ENCODE measurements around the gene PIGN.
A peak's percentile ranks its signal among the peaks of the same experiment; 100 is the strongest.

PIGN gene

GRCh38 chr18:62186774-62187542 is at the start of gene PIGN, which contains the start of gene RELCH:
Gene PIGN (minus strand): TSS chr18:62187056. CDS start chr18:62161353, 25,703 bp downstream.
Gene RELCH (plus strand): TSS chr18:62187255. CDS start chr18:62187506, 251 bp downstream.
- peak; percentile 90 to 94 (median 91) for DNase-seq (ENCODE audit: low read depth in 3 of 3)

- DNase-seq (ENCODE audit: low read depth in 3 of 3), result no peak
These were observed 49.4 kb upstream of the PIGN start for GRCh38 chr18:62236252-62236651.

GRCh38 chr18:62226047-62226446 is 39.2 kb upstream of the PIGN start:
- no peak for DNase-seq (ENCODE audit: low read depth in 3 of 3)

GRCh38 chr18:62224229-62224628 is 37.4 kb upstream of the PIGN start:
- DNase-seq (ENCODE audit: low read depth in 3 of 3), result no peak

- DNase-seq (ENCODE audit: low read depth in 3 of 3), result no peak
These were observed 27.9 kb upstream of the PIGN start for GRCh38 chr18:62214790-62215189.

GRCh38 chr18:62211325-62211828 is 24.5 kb upstream of the PIGN start:
- DNase-seq (ENCODE audit: low read depth in 3 of 3), result no peak

GRCh38 chr18:62210138-62210537 is 23.3 kb upstream of the PIGN start:
- DNase-seq (ENCODE audit: low read depth in 3 of 3), result no peak

GRCh38 chr18:62209046-62209445 is 22.2 kb upstream of the PIGN start:
- no peak for DNase-seq (ENCODE audit: low read depth in 3 of 3)

GRCh38 chr18:62206593-62206992 is 19.7 kb upstream of the PIGN start:
- DNase-seq (ENCODE audit: low read depth in 3 of 3), result no peak

GRCh38 chr18:62205824-62206223 is 19.0 kb upstream of the PIGN start:
- no peak for DNase-seq (ENCODE audit: low read depth in 3 of 3)

- DNase-seq (ENCODE audit: low read depth in 3 of 3), result no peak
These were observed 15.0 kb upstream of the PIGN start for GRCh38 chr18:62201870-62202269.

- no peak for DNase-seq (ENCODE audit: low read depth in 3 of 3)
These were observed 13.5 kb upstream of the PIGN start for GRCh38 chr18:62200121-62200914.

GRCh38 chr18:62199629-62200028 is 12.8 kb upstream of the PIGN start:
- no peak for DNase-seq (ENCODE audit: low read depth in 3 of 3)

GRCh38 chr18:62198259-62198658 is 11.4 kb upstream of the PIGN start:
- no peak for DNase-seq (ENCODE audit: low read depth in 3 of 3)

- no peak for DNase-seq (ENCODE audit: low read depth in 3 of 3)
These were observed 10.1 kb upstream of the PIGN start for GRCh38 chr18:62196980-62197379.

- DNase-seq (ENCODE audit: low read depth in 3 of 3), result no peak
These were observed 9.2 kb upstream of the PIGN start for GRCh38 chr18:62196079-62196478.

- DNase-seq (ENCODE audit: low read depth in 3 of 3), result no peak
These were observed 2.4 kb upstream of the PIGN start for GRCh38 chr18:62189208-62189607.

- peak in 1 of 3 experiments; percentile 21 for DNase-seq (ENCODE audit: low read depth in 3 of 3)
These were observed 971 bp upstream of the PIGN start for GRCh38 chr18:62187543-62188510.

- no peak for DNase-seq (ENCODE audit: low read depth in 3 of 3)
These were observed 420 bp downstream of the PIGN start for GRCh38 chr18:62186499-62186773.

- DNase-seq (ENCODE audit: low read depth in 3 of 3), result peak in 1 of 3 experiments; percentile 41
These were observed 3.2 kb downstream of the PIGN start for GRCh38 chr18:62183578-62184195.

GRCh38 chr18:62182220-62182619 is 4.6 kb downstream of the PIGN start:
- no peak for DNase-seq (ENCODE audit: low read depth in 3 of 3)

All from stimulated activated CD4-positive, alpha-beta T cell treated with anti-CD3 and anti-CD28 coated beads, TNF-alpha, amount 100 ng/mL, for 24 hours (primary cell).